ENCODE measurements around the gene TADA2B.

GRCh38 chr4:7076696-7077082 lies 33.5 kb downstream of the TADA2B start:
- TF ChIP-seq CTCF (IDR thresholded peaks at IDR 0.05 in 4 of 5, conservative IDR thresholded peaks at IDR 0.05 in 1 of 5) (no peak), POLR2A (IDR thresholded peaks at IDR 0.05) (no peak)

Measured in gastrocnemius medialis (tissue), 4 donors.